IMR-90 (cell line): Measurements from ENCODE around the gene DALRD3. TPM values are rescaled to one million over a fixed set of nuclear protein-coding genes. Genes with fewer than 3 reads are reported as not detected.

Experiments used
- ATAC-seq: fragments of 200-7000 bp; cut with Tn5 transposase; 2 replicates; pipeline ENCODE4 v1.9.1; 2020; ENCODE audit warnings: low read depth, mild to moderate bottlenecking, moderate library complexity
- BruUV-seq: library from RNA; stranded (reverse); fragments of 400-500 nt; replicated peaks from 2 replicates; lab custom pipeline; 2021; lab: Mats Ljungman, UMichigan
- CTCF ChIA-PET: fragments of 300-600 bp; formaldehyde crosslinking; extraction: SDS; loops from one replicate; lab custom pipeline; 2021; ENCODE audit warnings: antibody characterized with exemption; lab: Yijun Ruan, JAX
- POLR2A ChIA-PET: fragments of 300-600 bp; sonication (Branson Sonifier 250); formaldehyde crosslinking; loops from one replicate; lab custom pipeline; 2022; ENCODE audit warnings: antibody characterized with exemption; ENCODE audit not compliant: unreplicated experiment; lab: Charles Lee
- DNase-seq: peaks from one replicate; pipeline ENCODE4 v3.0.0; 2013
- H2AFZ ChIP-seq: replicated peaks from 2 replicates; pipeline ENCODE3; 2013; ENCODE audit warnings: low read length, mild to moderate bottlenecking; ENCODE audit not compliant: poor library complexity
- H2AK5ac ChIP-seq: 2 replicates; pipeline ENCODE4 v1.6.1; 2013; ENCODE audit warnings: low read depth, low read length, inconsistent platforms
- H2AK9ac ChIP-seq: replicated peaks from 2 replicates; pipeline ENCODE3; 2013; ENCODE audit warnings: mild to moderate bottlenecking, low read depth, low read length, moderate library complexity; ENCODE audit not compliant: poor library complexity
- H2BK120ac ChIP-seq: 2 replicates; pipeline ENCODE4 v1.6.1; 2013; ENCODE audit warnings: low read depth, low read length, inconsistent platforms
- H2BK15ac ChIP-seq: 3 replicates; pipeline ENCODE4 v1.6.1; 2013; ENCODE audit warnings: low read depth, low read length, inconsistent platforms
- H2BK20ac ChIP-seq: 2 replicates; pipeline ENCODE4 v1.6.1; 2013; ENCODE audit warnings: low read depth, mild to moderate bottlenecking, inconsistent platforms, low read length, moderate library complexity
- H2BK5ac ChIP-seq: 2 replicates; pipeline ENCODE4 v1.6.1; 2013; ENCODE audit warnings: mild to moderate bottlenecking, low read depth, low read length, inconsistent platforms; ENCODE audit not compliant: poor library complexity, severe bottlenecking
- H3K14ac ChIP-seq: replicated peaks from 2 replicates; pipeline ENCODE4 v1.6.1; 2013; ENCODE audit warnings: low read depth, low read length, inconsistent platforms
- H3K18ac ChIP-seq: 2 replicates; pipeline ENCODE4 v1.6.1; 2013; ENCODE audit warnings: low read depth, low read length, control low read depth
- H3K23ac ChIP-seq: 2 replicates; pipeline ENCODE4 v1.6.1; 2013; ENCODE audit warnings: low read depth, low read length, inconsistent platforms
- H3K27ac ChIP-seq: 2 replicates; pipeline ENCODE4 v1.5.1; 2013; ENCODE audit warnings: mild to moderate bottlenecking, control low read depth, low read length; ENCODE audit not compliant: insufficient read depth
- H3K27me3 ChIP-seq: 2 replicates; pipeline ENCODE4 v1.6.1; 2013; ENCODE audit warnings: low read length; ENCODE audit not compliant: control insufficient read depth, insufficient read depth
- H3K36me3 ChIP-seq: 2 replicates; pipeline ENCODE4 v1.6.1; 2013; ENCODE audit warnings: low read length, mixed read lengths; ENCODE audit not compliant: control insufficient read depth, insufficient read depth
- H3K4ac ChIP-seq: 2 replicates; pipeline ENCODE4 v1.6.1; 2013; ENCODE audit warnings: low read depth, low read length, inconsistent platforms
- H3K4me1 ChIP-seq: 2 replicates; pipeline ENCODE4 v1.6.1; 2013; ENCODE audit warnings: low read length, mixed read lengths; ENCODE audit not compliant: control insufficient read depth, insufficient read depth
- H3K4me2 ChIP-seq: 2 replicates; pipeline ENCODE4 v1.6.1; 2013; ENCODE audit warnings: low read depth, mild to moderate bottlenecking, control low read depth, low read length, moderate library complexity
- H3K4me3 ChIP-seq: 2 replicates; pipeline ENCODE4 v1.5.1; 2013; ENCODE audit warnings: low read depth, mild to moderate bottlenecking, control low read depth, low read length, moderate library complexity; ENCODE audit not compliant: insufficient read depth
- H3K56ac ChIP-seq: 2 replicates; pipeline ENCODE4 v1.6.1; 2013; ENCODE audit warnings: low read length, inconsistent platforms; ENCODE audit not compliant: insufficient read depth; ENCODE audit errors: extremely low read depth
- H3K79me1 ChIP-seq, 2 experiments: 2 replicates each; pipeline ENCODE4 v1.6.1; 2013; ENCODE audit warnings: low read length in 2 of 2, inconsistent platforms in 1 of 2, low read depth in 1 of 2
- H3K9ac ChIP-seq: 2 replicates; pipeline ENCODE4 v1.6.1; 2013; ENCODE audit warnings: low read depth, low read length, control low read depth
- H3K9me1 ChIP-seq: 2 replicates; pipeline ENCODE4 v1.6.1; 2013; ENCODE audit warnings: low read length, inconsistent platforms; ENCODE audit not compliant: insufficient read depth
- H3K9me3 ChIP-seq: 2 replicates; pipeline ENCODE4 v1.6.1; 2013; ENCODE audit warnings: low read length; ENCODE audit not compliant: control insufficient read depth, insufficient read depth
- H4K20me1 ChIP-seq: 2 replicates; pipeline ENCODE4 v1.6.1; 2013; ENCODE audit warnings: low read length, inconsistent platforms; ENCODE audit not compliant: insufficient read depth
- H4K5ac ChIP-seq: 2 replicates; pipeline ENCODE4 v1.6.1; 2013; ENCODE audit warnings: mild to moderate bottlenecking, low read depth, low read length, control low read depth
- H4K8ac ChIP-seq, 2 experiments: 2 replicates each; pipeline ENCODE4 v1.6.1; 2013; ENCODE audit warnings: low read depth in 2 of 2, low read length in 2 of 2, control low read depth in 1 of 2, inconsistent platforms in 1 of 2
- H4K91ac ChIP-seq: 2 replicates; pipeline ENCODE4 v1.6.1; 2013; ENCODE audit warnings: low read depth, low read length, inconsistent platforms; ENCODE audit not compliant: insufficient read depth
- BHLHE40 ChIP-seq: fragments of 150-350 bp; IDR thresholded peaks from 2 replicates; pipeline ENCODE4 v1.6.1; 2016; ENCODE audit warnings: mild to moderate bottlenecking, low read depth, low read length
- CHD1 ChIP-seq: IDR thresholded peaks from 2 replicates; pipeline ENCODE4 v1.6.1; 2012; ENCODE audit warnings: low read depth, low read length, improper control_type of control experiment
- CTCF ChIP-seq: conservative IDR thresholded peaks from 2 replicates; pipeline ENCODE4 v1.5.1; 2012; ENCODE audit warnings: mild to moderate bottlenecking, low read depth, low read length, improper control_type of control experiment
- FOS ChIP-seq: fragments of 150-350 bp; IDR thresholded peaks from 2 replicates; pipeline ENCODE4 v1.6.1; 2016; ENCODE audit warnings: low read depth, low read length
- MAZ ChIP-seq: IDR thresholded peaks from 2 replicates; pipeline ENCODE4 v1.6.1; 2012; ENCODE audit warnings: low read depth, mild to moderate bottlenecking, low read length, improper control_type of control experiment, moderate library complexity, borderline replicate concordance
- POLR2A ChIP-seq: IDR thresholded peaks from 2 replicates; pipeline ENCODE4 v1.6.1; 2012; ENCODE audit warnings: mild to moderate bottlenecking, low read depth, low read length
- RFX5 ChIP-seq: IDR thresholded peaks from 2 replicates; pipeline ENCODE4 v1.8.0; 2012; ENCODE audit warnings: low read depth, mild to moderate bottlenecking, low read length, moderate library complexity
- WGBS, 2 experiments: methylation state at CpG; one replicate each; pipeline versions ENCODE4 v1.1.5 to v1.1.7; 2013; ENCODE audit warnings: missing lambda C conversion rate in 2 of 2; ENCODE audit not compliant: insufficient read length in 1 of 2; ENCODE audit errors: extremely low coverage in 2 of 2; 5-methylcytosine and 5-hydroxymethylcytosine counted together
- dilution Hi-C: fragments of 300-500 bp; cut with HindIII; formaldehyde crosslinking; loops from one replicate; pipeline ENCODE4 v1.14.3; 2018; ENCODE audit warnings: low sequenced_read_pairs; ENCODE audit not compliant: unreplicated experiment
- in situ Hi-C: fragments of 300-500 bp; cut with MboI; formaldehyde crosslinking; loops from 3 replicates; pipeline ENCODE4 v1.14.3; 2019; ENCODE audit warnings: low sequenced_read_pairs, inconsistent platforms, mixed read lengths
- intact Hi-C: fragments of 100-400 bp; cut with micrococcal nuclease; formaldehyde crosslinking; loops from 2 replicates; pipeline ENCODE4 v1.10.0; 2022
- polyA plus RNA-seq, 3 experiments: library from polyadenylated mRNA; depleted of rRNA; stranded (reverse); fragments of >200 nt; gene quantifications; 2 replicates each; pipeline ENCODE4 v1.2.3, GENCODE V29; 2012; ENCODE audit warnings: low replicate concordance in 1 of 3
- total RNA-seq: library from RNA; depleted of rRNA; stranded (reverse); fragments of >200 nt; gene quantifications from 2 replicates; pipeline ENCODE4 v1.2.3, GENCODE V29; 2012

The DALRD3 gene
- total and polyA plus RNA-seq, 2 of the 4 experiments (the other 2 are of a cell fraction): 27.8 to 42.2 TPM

- no peaks in the 10 kb centered on the region for H3K9me3 ChIP-seq
- POLR2A ChIA-PET: interaction anchor here (1.0 to 3.8 kb wide), 3 partner anchors 10 to 74 kb away, joined by 3 to 25 read pairs (median 7); partner anchors contain the start of genes QRICH1 and WDR6
- peak overlapping the region; percentile 55; the same call in 1 of the 2 replicates for H3K56ac ChIP-seq
- H2AFZ ChIP-seq: no peak overlapping the region
- peak overlapping the region; percentile 89 for H3K4ac ChIP-seq
- in situ Hi-C loops (no loop called here), dilution Hi-C loops (no loop called here), intact Hi-C loops (loop anchor here (2.0 to 5.0 kb wide), 2 partner anchors 31 to 72 kb away; partner anchors contain the start of gene QRICH1)
- peaks cover 11% of the 10 kb centered on the region for H3K4me1 ChIP-seq
- no peak overlapping the region for H2BK20ac ChIP-seq
- H3K4me3 ChIP-seq: peak overlapping the region; percentile 59
- H3K4me2 ChIP-seq: peak overlapping the region; percentile 72
- H3K23ac ChIP-seq: peak overlapping the region; percentile 93
- H3K79me1 ChIP-seq: peaks cover 18 to 79% of the 10 kb centered on the region in 2 experiments; a peak in 3 of 4 replicates
- peak overlapping the region; percentile 62 for H2BK5ac ChIP-seq
- ATAC-seq (no peak), DNase-seq (no peak)
- H4K91ac ChIP-seq: peak overlapping the region; percentile 82
- H2AK9ac ChIP-seq: peak overlapping the region; percentile 99
- peak overlapping the region; percentile 24 to 32; a peak in 3 of 4 replicates for H4K8ac ChIP-seq
- no peak overlapping the region for H2BK120ac ChIP-seq
- BruUV-seq: no TSS peak
- peak overlapping the region; percentile 66 for H3K9ac ChIP-seq
- peaks cover 28% of the 10 kb centered on the region for H3K36me3 ChIP-seq
- H3K9me1 ChIP-seq: peaks cover 9% of the 10 kb centered on the region
- H3K18ac ChIP-seq: 0 out of 2 replicates have a peak overlapping the region, but pooled peaks have one; percentile 4
- no peak for TF ChIP-seq MAZ
- TF ChIP-seq CTCF: no peak
- no peak for TF ChIP-seq FOS
- TF ChIP-seq RFX5: no peak
- TF ChIP-seq CHD1: no peak
- no peak for TF ChIP-seq BHLHE40
- TF ChIP-seq POLR2A: no peak
- peaks cover 17% of the 10 kb centered on the region for H4K20me1 ChIP-seq
- peak overlapping the region; percentile 69 for H3K27ac ChIP-seq
- H2BK15ac ChIP-seq: no peak overlapping the region
- CTCF ChIA-PET: interaction anchor here (1.0 kb wide), 1 partner anchor 75 kb away, joined by 3 read pairs; no protein-coding TSS in a partner anchor
- 40% methylated on average over 4 of the region's 12 CpGs; no CpG with 5 or more reads in 1 of the 2 experiments for WGBS, 2 experiments
- H2AK5ac ChIP-seq: peak overlapping the region; percentile 74; the same call in 1 of the 2 replicates
- H3K27me3 ChIP-seq: no peaks in the 10 kb centered on the region
- H3K14ac ChIP-seq: peak overlapping the region; percentile 64; the same call in 1 of the 2 replicates
- 0 out of 2 replicates have a peak overlapping the region, but pooled peaks have one; percentile 13 for H4K5ac ChIP-seq
These were observed 1.6 kb upstream of the DALRD3 start for GRCh38 chr3:49019941-49020329.
